Loucy (cell line): ENCODE measurements around the gene ZIC4.

Experiments
- H2AFZ ChIP-seq: fragments of 200-600 bp; sonication (generic); 2 replicates; pipeline ENCODE4 v1.6.0; 2016; ENCODE audit warnings: antibody characterized with exemption, mild to moderate bottlenecking, low read length, moderate library complexity
- H3F3A ChIP-seq: fragments of 200-600 bp; 2 replicates; pipeline ENCODE4 v1.6.0; 2016; ENCODE audit warnings: antibody characterized with exemption, low read depth, mild to moderate bottlenecking
- H3K27me3 ChIP-seq: fragments of 200-600 bp; sonication (generic); 2 replicates; pipeline ENCODE4 v1.6.1; 2014; ENCODE audit warnings: low read length, mild to moderate bottlenecking; ENCODE audit not compliant: insufficient read depth, poor library complexity, severe bottlenecking
- H3K36me3 ChIP-seq: fragments of 200-600 bp; sonication (generic); 2 replicates; pipeline ENCODE4 v1.6.1; 2016; ENCODE audit warnings: low read length; ENCODE audit not compliant: insufficient read depth
- H3K4me1 ChIP-seq: fragments of 200-600 bp; sonication (generic); 2 replicates; pipeline ENCODE4 v1.5.1; 2014; ENCODE audit warnings: low read length, mild to moderate bottlenecking; ENCODE audit not compliant: insufficient read depth, poor library complexity, severe bottlenecking
- H3K4me2 ChIP-seq: fragments of 200-600 bp; sonication (generic); 2 replicates; pipeline ENCODE4 v1.6.0; 2014; ENCODE audit warnings: antibody characterized with exemption, low read length, low read depth, mild to moderate bottlenecking; ENCODE audit not compliant: poor library complexity, severe bottlenecking
- H3K4me3 ChIP-seq: fragments of 200-600 bp; sonication (generic); 2 replicates; pipeline ENCODE4 v1.5.1; 2014; ENCODE audit warnings: low read length, mild to moderate bottlenecking, mixed read lengths; ENCODE audit not compliant: poor library complexity, severe bottlenecking
- H3K79me2 ChIP-seq: fragments of 200-600 bp; sonication (generic); 2 replicates; pipeline ENCODE4 v1.6.1; 2014; ENCODE audit warnings: low read length; ENCODE audit not compliant: insufficient read depth
- H3K9ac ChIP-seq: fragments of 200-600 bp; sonication (generic); 2 replicates; pipeline ENCODE4 v1.6.0; 2014; ENCODE audit warnings: mild to moderate bottlenecking, low read depth, low read length, moderate library complexity; ENCODE audit not compliant: poor library complexity, severe bottlenecking
- H3K9me2 ChIP-seq: fragments of 200-600 bp; sonication (generic); replicated peaks from 2 replicates; pipeline ENCODE4 v1.6.1; 2016; ENCODE audit warnings: low read depth, low read length, mixed read lengths
- H3K9me3 ChIP-seq: fragments of 200-600 bp; sonication (generic); 2 replicates; pipeline ENCODE4 v1.6.1; 2014; ENCODE audit warnings: mild to moderate bottlenecking, antibody characterized with exemption, low read length, low read depth; ENCODE audit not compliant: insufficient read depth
- H4K20me1 ChIP-seq: fragments of 200-600 bp; sonication (generic); 2 replicates; pipeline ENCODE4 v1.6.0; 2014; ENCODE audit warnings: antibody characterized with exemption, low read length, mild to moderate bottlenecking; ENCODE audit not compliant: insufficient read depth, poor library complexity, severe bottlenecking
- CTCF ChIP-seq: fragments of 200-600 bp; sonication (generic); conservative IDR thresholded peaks from 2 replicates; pipeline ENCODE4 v1.5.1; 2014; ENCODE audit warnings: mild to moderate bottlenecking, antibody characterized with exemption, low read length
- EZH2phosphoT487 ChIP-seq: fragments of 200-600 bp; IDR thresholded peaks from 2 replicates; pipeline ENCODE4 v1.6.1; 2018; ENCODE audit warnings: antibody characterized with exemption, mild to moderate bottlenecking, moderate library complexity, borderline replicate concordance

Gene ZIC4

GRCh38 chr3:147420353-147421183 is 14.2 kb upstream of the ZIC4 start:
- H3K4me3 ChIP-seq = no peak overlapping the region
- no peaks in the 10 kb centered on the region for H3K9me2 ChIP-seq
- no peak overlapping the region for H2AFZ ChIP-seq
- H3F3A ChIP-seq = no peaks in the 10 kb centered on the region
- H3K4me2 ChIP-seq = no peak overlapping the region
- no peak overlapping the region for H3K9ac ChIP-seq
- no peaks in the 10 kb centered on the region for H4K20me1 ChIP-seq
- no peaks in the 10 kb centered on the region for H3K4me1 ChIP-seq
- H3K9me3 ChIP-seq = no peaks in the 10 kb centered on the region
- no peaks in the 10 kb centered on the region for H3K36me3 ChIP-seq
- H3K79me2 ChIP-seq = no peaks in the 10 kb centered on the region
- H3K27me3 ChIP-seq = no peaks in the 10 kb centered on the region
- no peak for TF ChIP-seq EZH2phosphoT487
- TF ChIP-seq CTCF = no peak

- H2AFZ ChIP-seq = no peak overlapping the region
These were observed 13.5 kb upstream of the ZIC4 start for GRCh38 chr3:147419781-147420224.

GRCh38 chr3:147418808-147419701 is 12.7 kb upstream of the ZIC4 start:
- Histone ChIP-seq H3K4me2 (no peak overlapping the region), H2AFZ (no peak overlapping the region)
- TF ChIP-seq EZH2phosphoT487 (no peak), CTCF (no peak)

More at GRCh38 chr3:147419781-147420224, 13.5 kb upstream of the ZIC4 start:
- H3F3A ChIP-seq = no peaks in the 10 kb centered on the region
- H3K36me3 ChIP-seq = no peaks in the 10 kb centered on the region
- no peaks in the 10 kb centered on the region for H3K4me1 ChIP-seq
- H3K79me2 ChIP-seq = no peaks in the 10 kb centered on the region
- H3K9ac ChIP-seq = no peak overlapping the region
- no peaks in the 10 kb centered on the region for H3K9me2 ChIP-seq
- H4K20me1 ChIP-seq = no peaks in the 10 kb centered on the region
- H3K27me3 ChIP-seq = no peaks in the 10 kb centered on the region
- TF ChIP-seq CTCF (no peak), EZH2phosphoT487 (no peak)
- no peaks in the 10 kb centered on the region for H3K9me3 ChIP-seq
- no peak overlapping the region for H3K4me2 ChIP-seq
- H3K4me3 ChIP-seq = no peak overlapping the region

More at GRCh38 chr3:147418808-147419701, 12.7 kb upstream of the ZIC4 start:
- Histone ChIP-seq H3K4me1 (no peaks in the 10 kb centered on the region), H3K9me3 (no peaks in the 10 kb centered on the region), H3K27me3 (no peaks in the 10 kb centered on the region), H3K9ac (no peak overlapping the region), H3K4me3 (no peak overlapping the region), H3K79me2 (no peaks in the 10 kb centered on the region), H3K36me3 (no peaks in the 10 kb centered on the region), H3K9me2 (no peaks in the 10 kb centered on the region), H3F3A (no peaks in the 10 kb centered on the region), H4K20me1 (no peaks in the 10 kb centered on the region)
